ENCODE data around the gene UTF1.
"Not testable (repeated sequence)": the region's sequence is repeated elsewhere in the genome, so short reads cannot be mapped to it uniquely, and the experiment has no call there.

The UTF1 gene

DNA sequence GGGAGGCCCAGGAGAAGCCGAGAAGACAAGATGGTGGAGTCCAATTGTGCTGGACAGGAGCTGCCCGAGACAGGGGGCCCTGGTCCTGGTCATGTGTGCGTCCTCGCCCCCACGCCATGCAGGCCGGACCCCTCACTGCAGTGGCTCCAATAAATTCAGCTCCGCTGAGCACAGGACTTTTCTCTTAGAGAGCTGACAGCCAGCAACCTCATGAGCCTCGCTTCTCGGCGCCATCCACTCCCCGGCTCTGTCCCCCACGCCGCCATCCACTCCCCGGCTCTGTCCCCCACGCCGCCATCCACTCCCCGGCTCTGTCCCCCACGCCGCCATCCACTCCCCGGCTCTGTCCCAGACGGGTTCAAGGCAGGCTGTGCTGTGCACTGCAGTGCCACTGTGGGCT, 2.8 kb upstream of the UTF1 start:
- no peak for DNase-seq (ENCODE audit: low read depth in 2 of 2)

DNA sequence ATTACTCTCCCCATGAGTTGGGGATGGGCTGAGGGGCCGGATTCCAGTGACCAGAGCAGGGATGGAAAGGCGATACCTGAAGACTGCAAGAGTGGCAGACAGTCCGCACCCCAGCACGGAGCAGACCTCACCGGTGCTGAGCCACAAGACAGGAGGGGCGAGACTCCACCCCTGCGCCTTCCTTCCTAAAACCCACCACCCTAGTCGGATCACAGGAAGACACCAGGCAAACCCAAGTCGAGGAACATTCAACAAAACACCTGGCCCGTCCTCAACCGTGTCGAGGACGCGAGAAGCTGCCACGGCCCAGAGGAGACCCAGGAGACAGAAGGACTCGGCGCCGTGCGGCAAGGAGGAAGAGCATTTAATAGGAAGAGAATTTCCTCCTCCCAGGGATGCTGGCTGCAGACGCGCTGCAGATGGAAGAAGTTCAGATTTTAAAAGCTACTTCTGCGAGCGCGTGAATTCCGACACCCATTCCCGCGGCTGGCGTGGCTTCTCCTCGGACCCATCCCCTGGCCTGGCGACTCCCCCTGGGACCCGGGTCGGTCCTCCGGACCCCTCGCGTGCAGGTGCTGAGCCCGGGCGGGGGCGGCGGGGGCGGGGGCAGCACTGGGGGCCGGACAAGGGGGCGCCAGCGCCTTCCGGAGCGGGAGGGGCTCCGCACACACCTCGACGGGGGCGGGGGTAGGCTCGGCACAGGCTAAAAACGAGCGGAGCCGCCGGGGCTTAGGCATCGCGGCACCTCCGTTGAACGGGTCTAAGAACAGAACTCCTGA, 563 bp upstream of the UTF1 start:
- DNase-seq (ENCODE audit: low read depth in 2 of 2), result no peak

DNA sequence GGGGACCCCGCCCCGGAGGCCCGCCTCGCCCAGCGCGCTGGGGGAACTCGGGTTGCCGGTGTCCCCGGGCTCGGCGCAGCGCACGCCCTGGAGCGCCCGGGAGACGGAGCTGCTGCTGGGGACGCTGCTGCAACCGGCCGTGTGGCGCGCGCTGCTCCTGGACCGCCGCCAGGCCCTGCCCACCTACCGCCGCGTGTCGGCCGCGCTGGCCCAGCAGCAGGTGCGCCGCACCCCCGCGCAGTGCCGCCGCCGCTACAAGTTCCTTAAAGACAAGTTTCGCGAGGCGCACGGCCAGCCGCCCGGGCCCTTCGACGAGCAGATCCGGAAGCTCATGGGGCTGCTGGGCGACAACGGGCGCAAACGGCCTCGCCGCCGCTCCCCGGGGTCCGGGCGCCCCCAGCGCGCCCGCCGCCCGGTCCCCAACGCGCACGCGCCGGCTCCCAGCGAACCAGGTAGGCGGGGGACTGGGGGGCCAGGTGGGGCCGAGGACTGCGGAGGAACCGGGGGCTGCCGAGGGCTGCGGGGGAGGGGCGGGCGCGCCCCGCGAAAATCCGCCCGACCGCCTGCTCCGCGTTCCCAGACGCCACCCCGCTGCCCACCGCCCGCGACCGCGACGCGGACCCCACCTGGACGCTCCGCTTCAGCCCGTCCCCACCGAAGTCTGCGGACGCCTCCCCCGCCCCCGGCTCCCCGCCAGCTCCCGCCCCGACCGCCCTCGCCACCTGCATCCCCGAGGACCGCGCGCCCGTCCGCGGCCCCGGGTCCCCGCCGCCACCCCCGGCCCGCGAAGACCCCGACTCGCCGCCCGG, 574 bp downstream of the UTF1 start:
- DNase-seq (ENCODE audit: low read depth in 2 of 2), result no peak

GRCh38 chr10:133231244-133231945, 1.4 kb downstream of the UTF1 start:
- no peak for DNase-seq (ENCODE audit: low read depth in 2 of 2)

GRCh38 chr10:133231946-133232574, 2.0 kb downstream of the UTF1 start:
- no peak for DNase-seq (ENCODE audit: low read depth in 2 of 2)

GRCh38 chr10:133234796-133235195, 4.8 kb downstream of the UTF1 start:
- not testable (repeated sequence) for DNase-seq (ENCODE audit: low read depth in 2 of 2)

- no peak for DNase-seq (ENCODE audit: low read depth in 2 of 2)
These were observed 5.3 kb downstream of the UTF1 start for GRCh38 chr10:133235265-133235855.

DNA sequence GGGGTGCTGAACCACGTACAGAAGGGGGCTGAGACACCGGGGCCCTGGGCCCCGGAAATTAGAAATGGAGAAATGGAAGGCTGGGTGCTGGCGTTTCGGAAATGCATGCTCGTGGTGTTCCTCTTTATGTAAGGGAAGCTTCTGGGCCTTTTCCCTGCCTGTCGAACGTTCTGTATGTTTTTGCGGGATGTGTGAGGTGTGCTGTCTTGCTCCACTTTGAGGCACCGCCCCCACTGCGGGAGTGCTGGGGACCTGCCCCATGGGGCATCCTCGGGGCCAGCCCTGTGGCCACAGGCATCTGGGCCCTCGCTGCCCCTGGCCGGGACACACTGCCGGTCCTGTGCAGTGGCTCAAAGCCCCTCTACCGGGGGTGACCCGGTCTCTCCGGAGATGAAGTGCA, 5.9 kb downstream of the UTF1 start:
- no peak for DNase-seq (ENCODE audit: low read depth in 2 of 2)

GRCh38 chr10:133236401-133237240, 6.6 kb downstream of the UTF1 start:
- DNase-seq (ENCODE audit: low read depth in 2 of 2), result no peak

DNA sequence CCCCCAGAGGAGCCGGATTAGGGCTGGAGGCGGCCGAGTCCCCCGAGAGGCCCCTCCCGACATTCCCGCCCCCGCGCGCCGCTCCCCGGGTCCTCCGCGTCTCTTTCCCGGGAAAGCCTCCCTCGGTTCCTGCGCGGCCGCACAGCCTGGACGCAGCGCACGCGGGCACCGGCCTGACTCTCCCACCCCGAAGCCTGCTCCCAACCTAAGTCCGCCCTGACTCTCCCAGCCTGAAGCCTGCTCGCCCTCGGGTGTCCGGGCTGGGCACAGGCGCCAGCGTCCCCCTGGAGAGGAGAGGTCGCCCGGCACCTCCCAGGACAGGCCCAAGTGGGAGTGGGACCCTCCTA, 7.2 kb downstream of the UTF1 start:
- DNase-seq (ENCODE audit: low read depth in 2 of 2), result no peak

GRCh38 chr10:133237588-133238465, 7.8 kb downstream of the UTF1 start, which contains the start of gene VENTX:
Gene VENTX, plus strand, starts transcription at chr10:133237855. Its CDS starts 60 bp downstream, at chr10:133237915.
- DNase-seq (ENCODE audit: low read depth in 2 of 2), result no peak

DNA sequence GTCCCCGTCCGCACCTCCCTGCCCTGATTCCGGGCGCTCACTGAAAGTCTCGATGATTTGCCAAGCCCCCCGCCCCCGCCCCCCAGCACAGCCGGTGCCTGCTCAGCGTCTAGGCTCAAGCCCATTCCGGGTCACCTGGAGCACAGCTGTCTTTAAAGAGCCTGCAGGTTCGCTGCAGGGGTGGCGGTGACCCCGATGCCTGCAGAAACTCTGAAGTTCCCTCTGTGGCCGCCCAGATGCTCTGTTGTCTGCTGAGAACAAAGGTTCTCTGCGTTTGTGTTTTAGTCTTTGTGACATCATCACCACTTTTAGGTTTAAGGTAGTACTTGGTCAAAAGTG, 8.4 kb downstream of the UTF1 start:
- DNase-seq (ENCODE audit: low read depth in 2 of 2), result no peak

DNA sequence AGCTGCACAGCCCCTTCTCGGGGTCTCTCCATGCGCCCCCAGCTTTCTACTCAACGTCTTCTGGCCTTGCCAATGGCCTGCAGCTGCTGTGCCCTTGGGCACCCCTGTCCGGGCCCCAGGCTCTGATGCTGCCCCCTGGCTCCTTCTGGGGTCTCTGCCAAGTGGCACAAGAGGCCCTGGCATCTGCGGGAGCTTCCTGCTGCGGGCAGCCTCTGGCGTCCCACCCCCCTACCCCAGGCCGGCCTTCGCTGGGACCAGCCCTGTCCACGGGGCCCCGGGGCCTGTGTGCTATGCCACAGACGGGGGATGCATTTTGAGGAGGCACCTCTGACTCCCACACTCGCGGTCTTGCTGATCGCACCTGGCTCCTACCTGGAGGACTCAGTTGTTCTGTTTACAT, 10.0 kb downstream of the UTF1 start:
- no peak for DNase-seq (ENCODE audit: low read depth in 2 of 2)

DNA sequence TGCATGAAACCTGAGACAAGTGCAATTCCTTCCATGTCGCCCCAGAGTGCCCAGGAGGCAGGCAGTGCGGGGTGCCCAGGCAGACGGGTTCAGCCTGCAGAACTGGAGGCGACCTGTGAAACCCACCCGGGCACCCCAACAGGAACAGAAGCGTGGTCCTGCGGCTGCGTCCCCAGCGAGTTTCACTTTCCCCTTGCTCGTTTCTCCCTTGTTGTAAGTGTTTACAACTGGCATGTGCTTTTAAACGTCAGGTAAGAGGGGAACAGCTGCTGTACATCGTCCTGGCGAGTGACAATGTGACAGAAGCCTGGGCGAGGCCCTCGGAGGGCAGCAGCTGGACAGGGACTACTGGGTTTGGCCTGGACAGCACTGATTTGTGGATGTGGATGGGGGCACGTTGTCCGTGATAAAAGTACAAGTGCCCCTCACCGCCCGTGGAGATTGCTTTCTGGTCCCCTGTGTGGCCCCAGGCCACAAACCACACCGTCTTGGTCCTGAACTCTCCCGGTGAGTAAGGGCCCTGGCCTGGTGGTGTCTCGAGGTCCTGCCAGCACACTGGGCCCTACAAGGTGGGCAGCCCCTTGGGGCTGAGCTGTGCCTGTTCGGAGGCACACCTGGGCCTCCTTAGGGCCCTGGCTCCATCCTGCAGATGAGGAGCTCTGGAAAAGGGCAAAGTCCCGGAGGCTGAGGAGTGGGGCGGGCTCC, 11.6 kb downstream of the UTF1 start:
- no peak for DNase-seq (ENCODE audit: low read depth in 2 of 2)

DNA sequence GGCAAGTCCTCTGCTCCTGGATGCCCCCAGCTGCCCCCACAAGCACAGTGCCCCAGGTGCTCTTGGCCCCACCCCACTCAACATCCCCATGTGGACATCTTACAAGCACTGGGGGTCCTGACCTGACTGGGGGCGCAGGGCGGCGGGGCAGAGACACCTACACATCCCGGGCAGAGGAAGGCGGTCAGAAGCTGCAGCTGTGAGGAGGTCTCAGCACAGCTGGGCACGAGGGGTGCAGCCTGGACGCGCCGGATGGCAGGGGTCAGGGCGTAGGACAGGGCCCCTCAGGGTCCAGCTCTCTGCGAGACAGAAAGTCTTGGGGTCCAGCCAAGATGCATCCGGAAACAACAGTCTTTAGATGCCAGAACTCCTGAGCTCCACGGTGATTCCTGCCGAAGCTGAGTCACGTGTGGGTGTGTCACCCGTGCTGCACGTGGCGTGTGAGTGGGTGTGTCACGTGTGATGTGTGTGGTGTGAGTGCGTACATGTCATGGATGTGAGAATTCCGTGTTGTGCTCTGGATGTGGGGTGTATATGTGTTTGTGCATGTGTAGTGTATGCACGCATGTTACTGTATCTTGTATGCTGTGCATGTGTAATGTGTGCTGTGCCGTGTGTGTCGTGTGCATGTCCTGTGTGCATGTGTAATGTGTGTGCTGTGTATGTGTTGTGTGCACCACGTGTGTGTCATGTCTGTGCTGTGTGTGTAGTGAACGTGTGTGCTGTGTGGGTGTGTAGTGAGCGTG, 12.8 kb downstream of the UTF1 start:
- no peak for DNase-seq (ENCODE audit: low read depth in 2 of 2)

DNA sequence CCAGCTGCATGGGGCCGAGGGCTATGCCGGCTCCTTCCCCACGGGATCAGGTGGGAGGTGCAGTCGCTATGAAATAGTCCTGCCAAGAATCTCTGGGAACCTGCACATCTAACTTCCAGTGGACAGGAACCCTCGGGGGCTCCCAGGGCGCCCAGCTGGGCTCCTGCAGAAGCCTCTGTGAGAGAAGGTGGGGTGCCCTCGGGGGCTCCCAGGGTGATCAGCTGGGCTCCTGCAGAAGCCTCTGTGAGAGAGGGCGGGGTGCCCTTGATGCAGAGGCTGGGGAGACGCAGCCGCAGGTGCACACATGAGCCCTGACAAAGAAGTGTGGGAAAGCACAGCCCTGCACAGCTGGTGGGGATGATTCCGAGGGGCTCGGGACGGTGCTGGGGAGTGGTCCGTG, 13.6 kb downstream of the UTF1 start:
- DNase-seq (ENCODE audit: low read depth in 2 of 2), result no peak

DNA sequence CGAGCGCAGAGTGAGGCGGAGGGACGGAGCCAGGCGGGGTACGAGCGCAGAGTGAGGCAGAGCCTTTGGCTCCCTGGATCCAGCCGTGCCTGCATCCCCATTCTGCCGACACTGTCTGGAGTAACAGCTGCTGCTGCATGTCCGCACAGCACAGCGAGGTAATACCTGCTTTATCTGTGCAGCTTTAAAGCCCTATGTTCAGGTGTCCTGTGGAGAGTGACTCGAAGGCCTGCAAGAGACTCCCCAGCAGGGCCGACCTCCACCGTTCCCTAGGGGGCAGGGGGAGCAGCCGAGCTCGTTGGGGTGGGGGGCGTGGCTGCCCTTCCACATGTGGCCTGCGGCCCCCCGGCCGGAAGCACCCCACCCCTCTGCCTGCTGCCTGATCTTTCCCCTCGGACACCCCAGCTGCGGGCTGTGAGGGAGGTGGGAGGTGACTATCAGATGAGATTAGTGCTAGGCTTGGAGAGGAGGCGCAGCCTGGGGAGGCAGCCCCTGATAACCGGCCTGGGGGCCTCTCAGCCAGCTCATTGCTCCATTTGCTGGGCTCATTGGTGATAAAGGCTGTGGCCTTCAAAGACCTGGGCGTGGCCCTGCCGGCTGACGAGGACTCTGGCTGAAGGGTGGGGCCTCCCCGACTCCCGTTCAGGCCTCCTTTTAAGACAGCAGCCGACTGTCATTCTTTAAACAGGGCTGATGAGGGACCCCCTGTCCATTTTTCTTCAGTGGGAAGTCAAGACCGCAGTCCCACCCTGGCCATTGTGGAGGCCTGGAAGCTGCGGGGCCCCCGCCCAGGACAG, 15.6 kb downstream of the UTF1 start:
- no peak for DNase-seq (ENCODE audit: low read depth in 2 of 2)

GRCh38 chr10:133246236-133246626, 16.2 kb downstream of the UTF1 start:
- DNase-seq (ENCODE audit: low read depth in 2 of 2), result no peak
